A673 (cell line): ENCODE measurements around the gene PDPR. TPM values are rescaled to one million over a fixed set of nuclear protein-coding genes. Genes with fewer than 3 reads are reported as not detected.
"Not testable (repeated sequence)": the region's sequence is repeated elsewhere in the genome, so short reads cannot be mapped to it uniquely, and the experiment has no call there.

ENCODE experiments used
- BruUV-seq: library from RNA; stranded (reverse); fragments of 400-500 nt; replicated peaks from 2 replicates; lab custom pipeline; 2021; lab: Mats Ljungman, UMichigan
- CTCF ChIA-PET: fragments of 300-600 bp; sonication (Branson Sonifier 250); formaldehyde crosslinking; loops from one replicate; lab custom pipeline; 2022; ENCODE audit warnings: antibody characterized with exemption; lab: Charles Lee
- POLR2A ChIA-PET: fragments of 300-600 bp; sonication (Branson Sonifier 250); formaldehyde crosslinking; loops from one replicate; lab custom pipeline; 2022; ENCODE audit warnings: antibody characterized with exemption; ENCODE audit not compliant: low non-redundant PET; lab: Charles Lee
- DNase-seq: peaks from one replicate; pipeline ENCODE4 v3.0.0-alpha.2; 2015; ENCODE audit warnings: low spot score
- H3K27ac ChIP-seq: fragments of 200-600 bp; sonication (generic); 2 replicates; pipeline ENCODE4 v1.5.1; 2016; ENCODE audit warnings: mixed run types, low read depth, mild to moderate bottlenecking, mixed read lengths, antibody characterized with exemption, low read length; ENCODE audit not compliant: poor library complexity, severe bottlenecking
- H3K27me3 ChIP-seq: fragments of 200-600 bp; sonication (generic); replicated peaks from 2 replicates; pipeline ENCODE4 v1.6.1; 2017; ENCODE audit warnings: mixed run types, low read depth, mild to moderate bottlenecking, mixed read lengths, antibody characterized with exemption, low read length; ENCODE audit not compliant: insufficient read depth, poor library complexity
- H3K36me3 ChIP-seq: fragments of 200-600 bp; sonication (generic); 2 replicates; pipeline ENCODE4 v1.6.1; 2016; ENCODE audit warnings: mixed run types, mild to moderate bottlenecking, mixed read lengths, antibody characterized with exemption, low read length; ENCODE audit not compliant: insufficient read depth, poor library complexity, severe bottlenecking
- H3K4me1 ChIP-seq: fragments of 200-600 bp; sonication (generic); 2 replicates; pipeline ENCODE4 v1.6.1; 2017; ENCODE audit warnings: mixed run types, mild to moderate bottlenecking, mixed read lengths, antibody characterized with exemption, low read length; ENCODE audit not compliant: insufficient read depth, poor library complexity, severe bottlenecking
- H3K4me3 ChIP-seq: fragments of 200-600 bp; sonication (generic); 2 replicates; pipeline ENCODE4 v1.5.1; 2016; ENCODE audit warnings: low read depth, mixed run types, mild to moderate bottlenecking, mixed read lengths, low read length; ENCODE audit not compliant: poor library complexity, severe bottlenecking
- H3K9me3 ChIP-seq: fragments of 200-600 bp; sonication (generic); 2 replicates; pipeline ENCODE4 v1.6.1; 2016; ENCODE audit warnings: mixed run types, low read depth, mild to moderate bottlenecking, mixed read lengths, antibody characterized with exemption, low read length; ENCODE audit not compliant: poor library complexity, severe bottlenecking
- EZH2 ChIP-seq: fragments of 200-600 bp; sonication (generic); IDR thresholded peaks from 2 replicates; pipeline ENCODE4 v1.6.1; 2017; ENCODE audit warnings: borderline replicate concordance, low read depth, mild to moderate bottlenecking, mixed read lengths, antibody characterized with exemption, low read length; ENCODE audit not compliant: poor library complexity, severe bottlenecking
- intact Hi-C: fragments of 100-400 bp; cut with micrococcal nuclease; formaldehyde crosslinking; loops from one replicate; pipeline ENCODE4 v1.10.0; 2022; ENCODE audit not compliant: unreplicated experiment
- total RNA-seq: library from RNA; stranded (reverse); gene quantifications from 2 replicates; pipeline ENCODE4 v1.2.3, GENCODE V29; 2021
- TF ChIP-seq, protein P1 (sequence below): fragments of 300-800, 200-600 bp; sonication (generic); conservative IDR thresholded peaks from 2 replicates; pipeline ENCODE4 v1.5.1; 2017; ENCODE audit warnings: low read depth, mild to moderate bottlenecking, antibody characterized with exemption, low read length, moderate library complexity, mixed read lengths

Gene PDPR
- total RNA-seq, 1 experiment from 2014 or later = 39.8 TPM

DNA sequence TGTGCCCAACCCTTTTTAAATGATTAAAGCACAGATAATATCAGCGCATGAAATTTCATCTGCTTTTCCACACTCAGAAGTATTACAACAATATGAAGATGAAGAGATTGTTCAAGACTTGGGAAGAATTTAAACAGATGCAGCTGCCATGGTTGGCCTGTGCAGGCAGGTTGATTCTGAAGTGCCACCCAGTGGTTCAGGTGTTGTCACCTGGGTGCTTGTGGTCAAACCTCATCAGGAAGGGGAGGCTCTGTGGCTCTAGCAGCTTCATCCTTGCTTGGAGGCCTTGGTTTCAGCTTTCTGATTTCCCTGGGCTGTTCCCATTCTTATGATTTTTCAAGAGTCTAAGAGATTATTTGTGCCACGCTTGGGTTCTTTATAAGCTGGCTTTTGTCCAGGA is 37.3 kb downstream of the PDPR start:
- POLR2A ChIA-PET = no interaction called here
- H3K4me1 ChIP-seq = no peaks in the 10 kb centered on the region
- TF ChIP-seq EZH2 = no peak
- TF ChIP-seq, protein P1, sequence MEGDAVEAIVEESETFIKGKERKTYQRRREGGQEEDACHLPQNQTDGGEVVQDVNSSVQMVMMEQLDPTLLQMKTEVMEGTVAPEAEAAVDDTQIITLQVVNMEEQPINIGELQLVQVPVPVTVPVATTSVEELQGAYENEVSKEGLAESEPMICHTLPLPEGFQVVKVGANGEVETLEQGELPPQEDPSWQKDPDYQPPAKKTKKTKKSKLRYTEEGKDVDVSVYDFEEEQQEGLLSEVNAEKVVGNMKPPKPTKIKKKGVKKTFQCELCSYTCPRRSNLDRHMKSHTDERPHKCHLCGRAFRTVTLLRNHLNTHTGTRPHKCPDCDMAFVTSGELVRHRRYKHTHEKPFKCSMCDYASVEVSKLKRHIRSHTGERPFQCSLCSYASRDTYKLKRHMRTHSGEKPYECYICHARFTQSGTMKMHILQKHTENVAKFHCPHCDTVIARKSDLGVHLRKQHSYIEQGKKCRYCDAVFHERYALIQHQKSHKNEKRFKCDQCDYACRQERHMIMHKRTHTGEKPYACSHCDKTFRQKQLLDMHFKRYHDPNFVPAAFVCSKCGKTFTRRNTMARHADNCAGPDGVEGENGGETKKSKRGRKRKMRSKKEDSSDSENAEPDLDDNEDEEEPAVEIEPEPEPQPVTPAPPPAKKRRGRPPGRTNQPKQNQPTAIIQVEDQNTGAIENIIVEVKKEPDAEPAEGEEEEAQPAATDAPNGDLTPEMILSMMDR = no peak
- no peak overlapping the region for H3K4me3 ChIP-seq
- CTCF ChIA-PET = no interaction called here
- DNase-seq = no peak
- intact Hi-C loops = no loop called here
- H3K36me3 ChIP-seq = peaks cover 56% of the 10 kb centered on the region
- no peaks in the 10 kb centered on the region for H3K27me3 ChIP-seq
- BruUV-seq = no TSS peak
- H3K27ac ChIP-seq = no peak overlapping the region
- H3K9me3 ChIP-seq = no peaks in the 10 kb centered on the region

DNA sequence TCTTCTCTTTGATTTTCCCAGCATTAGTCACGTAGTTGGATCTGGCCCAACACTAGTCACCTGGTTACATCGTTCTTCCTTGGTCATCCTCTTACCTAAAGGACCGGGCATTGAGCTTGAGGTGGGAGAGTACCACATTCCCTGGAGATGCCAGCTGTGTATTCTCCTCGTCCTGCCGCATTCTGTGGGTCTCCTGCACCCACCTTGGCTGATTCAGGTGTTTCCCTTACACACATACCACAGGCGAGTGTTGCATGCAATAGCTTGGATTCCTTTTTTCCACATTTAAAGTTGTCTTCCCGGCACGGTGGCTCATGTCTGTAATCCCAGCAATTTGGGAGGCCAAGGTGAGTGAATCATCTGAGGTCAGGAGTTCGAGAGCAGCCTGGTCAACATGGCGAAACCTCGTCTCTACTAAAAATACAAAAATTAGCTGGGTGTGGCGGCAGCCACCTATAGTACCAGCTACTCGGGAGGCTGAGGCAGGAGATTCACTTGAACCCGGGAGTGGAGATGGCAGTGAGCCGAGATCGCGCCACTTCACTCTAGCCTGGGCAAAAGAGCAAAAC is 37.9 kb downstream of the PDPR start:
- POLR2A ChIA-PET = no interaction called here

DNA sequence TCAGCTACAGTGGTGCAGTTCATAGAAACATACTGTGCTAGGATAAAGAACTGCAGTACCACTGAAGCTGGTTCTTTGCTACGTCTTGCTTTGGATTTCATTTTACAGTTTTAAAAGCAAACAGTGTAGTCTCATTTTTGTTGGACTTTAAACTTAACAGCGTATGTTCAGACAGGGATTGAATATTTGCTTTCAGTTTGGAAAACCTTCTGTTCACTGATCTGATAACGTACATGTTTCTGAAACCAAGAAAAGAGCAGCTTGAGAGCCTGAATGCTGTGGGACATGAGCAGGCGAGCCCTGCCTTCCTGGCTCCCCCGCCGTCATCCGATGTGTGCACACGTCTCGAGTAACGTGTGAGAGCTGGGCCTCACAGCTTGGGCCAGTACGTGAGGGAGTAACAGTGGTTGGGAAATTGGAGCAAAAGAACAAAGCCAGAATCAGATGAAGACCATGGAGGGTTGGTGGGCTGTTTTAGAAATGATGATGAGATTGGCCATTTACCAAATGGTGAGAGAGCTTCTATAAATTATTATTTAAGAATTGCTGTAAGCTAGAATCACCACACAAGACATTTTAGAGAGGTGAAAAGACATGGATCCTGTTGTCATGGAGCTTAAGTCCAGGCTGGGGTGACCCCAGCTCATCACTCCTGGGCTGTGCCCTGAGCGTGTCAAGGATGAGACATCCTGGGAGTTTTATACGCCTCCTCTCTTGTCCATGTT is 38.6 kb downstream of the PDPR start:
- Histone ChIP-seq H3K27ac (no peak overlapping the region), H3K27me3 (no peaks in the 10 kb centered on the region), H3K9me3 (no peaks in the 10 kb centered on the region), H3K36me3 (peaks cover 69% of the 10 kb centered on the region), H3K4me3 (no peak overlapping the region), H3K4me1 (no peaks in the 10 kb centered on the region)
- ChIA-PET CTCF (no interaction called here), POLR2A (no interaction called here)
- intact Hi-C loops = no loop called here
- no peak for DNase-seq
- TF ChIP-seq EZH2 = no peak
- TF ChIP-seq, protein P1 = no peak
- BruUV-seq = no TSS peak

More for the DNA sequence above, 37.9 kb downstream of the PDPR start:
- peaks cover 61% of the 10 kb centered on the region for H3K36me3 ChIP-seq
- no peak overlapping the region for H3K4me3 ChIP-seq
- CTCF ChIA-PET = no interaction called here
- TF ChIP-seq EZH2 = no peak
- TF ChIP-seq, protein P1 = no peak
- H3K27ac ChIP-seq = no peak overlapping the region
- no peaks in the 10 kb centered on the region for H3K9me3 ChIP-seq
- no peaks in the 10 kb centered on the region for H3K27me3 ChIP-seq
- no peaks in the 10 kb centered on the region for H3K4me1 ChIP-seq
- no peak for DNase-seq
- no TSS peak for BruUV-seq
- intact Hi-C loops = no loop called here

DNA sequence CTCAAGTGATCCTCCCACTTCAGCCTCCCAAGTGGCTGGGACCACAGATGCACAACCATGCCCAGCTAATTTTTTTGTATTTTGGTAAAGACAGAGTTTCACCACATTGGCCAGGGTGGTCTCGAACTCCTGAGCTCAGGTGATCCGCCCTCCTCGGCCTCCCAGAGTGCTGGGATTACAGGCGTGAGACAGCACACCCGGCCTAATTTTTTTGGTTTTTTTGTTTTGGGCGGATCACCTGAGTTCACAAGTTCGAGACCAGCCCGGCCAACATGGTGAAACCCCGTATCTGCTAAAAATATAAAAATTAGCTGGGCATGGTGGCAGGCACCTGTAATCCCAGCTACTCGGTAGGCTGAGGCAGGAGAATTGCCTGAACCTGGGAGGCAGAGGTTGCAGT is 40.6 kb downstream of the PDPR start:
- H3K36me3 ChIP-seq = peaks cover 71% of the 10 kb centered on the region
- CTCF ChIA-PET, intact Hi-C loops: not testable (repeated sequence)

More for the DNA sequence above, 40.6 kb downstream of the PDPR start:
- BruUV-seq, H3K27me3 ChIP-seq, H3K4me1 ChIP-seq, DNase-seq, POLR2A ChIA-PET, H3K9me3 ChIP-seq, H3K27ac ChIP-seq, H3K4me3 ChIP-seq: not testable (repeated sequence)
